BLaER1 (cell line): Measurements from ENCODE around the gene CELF2.

Experiments
- H3K27ac ChIP-seq: shearing (Covaris generic); formaldehyde crosslinking; 2 replicates; pipeline ENCODE4 v1.8.1; 2022
- H3K27me3 ChIP-seq: shearing (Covaris generic); formaldehyde crosslinking; 2 replicates; pipeline ENCODE4 v1.8.1; 2022
- H3K36me3 ChIP-seq: shearing (Covaris generic); formaldehyde crosslinking; 2 replicates; pipeline ENCODE4 v1.8.1; 2022
- H3K4me1 ChIP-seq: shearing (Covaris generic); formaldehyde crosslinking; 2 replicates; pipeline ENCODE4 v1.8.1; 2022
- H3K4me2 ChIP-seq: shearing (Covaris generic); formaldehyde crosslinking; 2 replicates; pipeline ENCODE4 v1.8.1; 2022
- H3K4me3 ChIP-seq: shearing (Covaris generic); formaldehyde crosslinking; 2 replicates; pipeline ENCODE4 v1.8.1; 2022
- H3K9ac ChIP-seq: shearing (Covaris generic); formaldehyde crosslinking; 2 replicates; pipeline ENCODE4 v1.8.1; 2022
- H3K9me3 ChIP-seq: shearing (Covaris generic); formaldehyde crosslinking; 2 replicates; pipeline ENCODE4 v1.8.1; 2022
- H4K20me1 ChIP-seq: shearing (Covaris generic); formaldehyde crosslinking; 2 replicates; pipeline ENCODE4 v1.8.1; 2022
- Cebpa-rat ChIP-seq: shearing (Covaris generic); IDR thresholded peaks from 2 replicates; pipeline ENCODE4 v1.8.1; 2022

Gene CELF2

DNA sequence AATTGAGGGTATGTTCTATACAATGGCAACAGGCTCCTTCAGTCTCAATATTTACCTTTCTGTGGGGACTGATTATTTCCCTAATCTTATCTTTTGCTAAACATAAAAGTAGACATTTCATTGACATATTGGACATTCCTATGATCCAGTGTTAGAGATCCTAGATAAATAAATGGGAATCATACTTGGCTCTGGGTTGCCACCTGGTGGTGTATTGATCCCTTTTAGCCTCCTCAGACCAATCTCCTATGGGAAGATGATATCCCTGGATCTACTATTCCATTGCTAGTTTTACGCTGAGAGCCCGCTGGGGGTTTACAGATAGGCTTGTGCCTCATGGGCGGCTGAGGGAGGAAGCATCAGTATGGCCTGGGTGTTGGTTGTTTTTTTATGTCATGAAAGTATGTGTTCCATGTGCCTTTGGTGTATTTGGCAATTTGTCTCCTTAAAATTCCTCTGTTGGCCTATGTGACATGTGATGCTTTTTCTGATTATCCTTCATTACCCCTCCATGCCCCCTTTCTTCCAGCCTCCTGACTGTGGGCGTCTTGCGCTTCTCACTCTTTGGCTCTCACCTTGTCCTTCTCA is 18.8 kb downstream of the CELF2 start:
- Histone ChIP-seq H4K20me1 (no peaks in the 10 kb centered on the region), H3K9ac (no peak overlapping the region), H3K9me3 (peaks cover 12% of the 10 kb centered on the region), H3K4me2 (no peak overlapping the region), H3K27ac (no peak overlapping the region), H3K27me3 (no peaks in the 10 kb centered on the region), H3K4me3 (no peak overlapping the region), H3K4me1 (no peaks in the 10 kb centered on the region), H3K36me3 (no peaks in the 10 kb centered on the region)
- TF ChIP-seq Cebpa-rat: no peak

- Histone ChIP-seq H3K4me3 (no peak overlapping the region), H3K4me2 (no peak overlapping the region)
- no peak for TF ChIP-seq Cebpa-rat
These were observed 20.3 kb downstream of the CELF2 start for GRCh38 chr10:11037991-11038390.

GRCh38 chr10:11042357-11042756 is 24.7 kb downstream of the CELF2 start:
- Histone ChIP-seq H3K27me3 (no peaks in the 10 kb centered on the region), H3K9ac (no peak overlapping the region), H3K4me3 (no peak overlapping the region), H3K36me3 (no peaks in the 10 kb centered on the region), H3K27ac (no peak overlapping the region), H4K20me1 (no peaks in the 10 kb centered on the region), H3K4me1 (no peaks in the 10 kb centered on the region), H3K9me3 (no peaks in the 10 kb centered on the region), H3K4me2 (no peak overlapping the region)
- no peak for TF ChIP-seq Cebpa-rat

More at GRCh38 chr10:11037991-11038390, 20.3 kb downstream of the CELF2 start:
- Histone ChIP-seq H3K27ac (no peak overlapping the region), H3K27me3 (no peaks in the 10 kb centered on the region), H3K9me3 (peaks cover 12% of the 10 kb centered on the region), H3K4me1 (no peaks in the 10 kb centered on the region), H3K36me3 (no peaks in the 10 kb centered on the region), H3K9ac (no peak overlapping the region), H4K20me1 (no peaks in the 10 kb centered on the region)

DNA sequence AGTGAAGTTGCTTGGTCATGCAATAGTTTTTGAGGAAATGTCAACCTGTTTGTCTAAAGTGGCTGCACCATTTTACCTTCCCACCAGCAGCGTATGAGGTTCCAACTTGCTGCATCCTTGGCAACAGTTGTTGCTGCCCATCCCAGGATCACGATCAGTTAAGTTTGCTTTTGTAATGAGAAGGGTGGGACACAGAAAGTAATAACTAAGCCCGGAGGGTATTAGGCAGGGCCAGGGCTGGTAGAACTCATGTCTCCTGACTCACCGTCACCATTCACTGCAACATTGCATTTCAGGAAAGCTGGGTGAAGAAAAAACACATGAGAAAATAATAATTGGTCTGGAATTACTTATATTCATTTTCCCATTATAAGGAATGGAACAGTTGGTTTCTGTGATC is 25.4 kb downstream of the CELF2 start:
- no peaks in the 10 kb centered on the region for H3K27me3 ChIP-seq

GRCh38 chr10:11043446-11044127 is 25.9 kb downstream of the CELF2 start:
- Histone ChIP-seq H3K4me1 (no peaks in the 10 kb centered on the region), H3K9ac (no peak overlapping the region), H3K36me3 (no peaks in the 10 kb centered on the region), H3K9me3 (no peaks in the 10 kb centered on the region), H3K4me3 (no peak overlapping the region), H3K27ac (no peak overlapping the region), H3K4me2 (no peak overlapping the region), H3K27me3 (no peaks in the 10 kb centered on the region), H4K20me1 (no peaks in the 10 kb centered on the region)
- no peak for TF ChIP-seq Cebpa-rat

More for the DNA sequence above, 25.4 kb downstream of the CELF2 start:
- no peaks in the 10 kb centered on the region for H3K9me3 ChIP-seq
- no peaks in the 10 kb centered on the region for H4K20me1 ChIP-seq
- H3K36me3 ChIP-seq: no peaks in the 10 kb centered on the region
- TF ChIP-seq Cebpa-rat: no peak
- no peak overlapping the region for H3K9ac ChIP-seq
- H3K4me2 ChIP-seq: no peak overlapping the region
- no peak overlapping the region for H3K4me3 ChIP-seq
- no peak overlapping the region for H3K27ac ChIP-seq
- H3K4me1 ChIP-seq: no peaks in the 10 kb centered on the region

GRCh38 chr10:11045487-11045886 is 27.8 kb downstream of the CELF2 start:
- Histone ChIP-seq H3K27ac (no peak overlapping the region), H4K20me1 (no peaks in the 10 kb centered on the region), H3K27me3 (no peaks in the 10 kb centered on the region), H3K9me3 (no peaks in the 10 kb centered on the region), H3K4me3 (no peak overlapping the region), H3K4me2 (no peak overlapping the region), H3K4me1 (no peaks in the 10 kb centered on the region), H3K9ac (no peak overlapping the region), H3K36me3 (no peaks in the 10 kb centered on the region)
- no peak for TF ChIP-seq Cebpa-rat

DNA sequence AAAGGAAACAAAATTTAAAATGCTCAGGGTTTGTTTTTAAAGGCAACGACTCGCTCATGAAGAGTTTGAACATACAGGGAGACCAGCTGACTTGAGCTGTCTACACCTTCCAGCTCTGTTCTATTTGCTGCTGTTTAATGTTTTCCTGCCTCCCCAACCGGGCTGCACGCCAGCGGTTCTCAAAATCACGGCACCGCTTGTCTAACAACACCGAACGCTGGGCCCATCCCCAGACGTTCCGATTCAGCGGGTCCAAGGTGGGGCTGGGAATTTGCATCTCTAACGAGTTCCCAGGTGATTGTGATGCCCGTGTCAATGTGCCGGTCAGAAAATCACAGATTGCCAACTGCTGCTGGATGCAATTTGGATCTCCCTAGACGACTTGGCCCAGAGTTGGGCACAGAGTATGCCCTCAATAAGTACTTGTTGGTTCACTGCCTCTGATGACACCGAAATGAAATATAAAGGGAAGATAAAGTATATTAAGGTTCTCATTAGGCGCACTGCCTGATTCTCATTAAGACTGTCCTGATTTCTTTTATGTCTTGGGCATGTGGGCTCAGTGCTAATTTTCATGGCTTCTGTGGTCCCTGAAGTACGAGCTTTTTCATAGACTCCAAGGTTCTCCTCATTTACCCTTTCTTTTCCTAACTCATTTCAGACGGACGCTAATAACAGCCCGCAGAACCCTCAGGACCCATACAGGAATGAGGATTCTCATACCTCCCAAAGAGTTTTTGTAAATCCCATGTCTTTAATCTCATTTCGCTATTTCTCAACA is 28.5 kb downstream of the CELF2 start:
- H3K27me3 ChIP-seq: no peaks in the 10 kb centered on the region
- no peak overlapping the region for H3K4me3 ChIP-seq
- H3K27ac ChIP-seq: no peak overlapping the region
- TF ChIP-seq Cebpa-rat: no peak
- H3K4me2 ChIP-seq: no peak overlapping the region
- no peaks in the 10 kb centered on the region for H3K9me3 ChIP-seq
- no peak overlapping the region for H3K9ac ChIP-seq
- no peaks in the 10 kb centered on the region for H3K36me3 ChIP-seq
- no peaks in the 10 kb centered on the region for H4K20me1 ChIP-seq
- no peaks in the 10 kb centered on the region for H3K4me1 ChIP-seq

DNA sequence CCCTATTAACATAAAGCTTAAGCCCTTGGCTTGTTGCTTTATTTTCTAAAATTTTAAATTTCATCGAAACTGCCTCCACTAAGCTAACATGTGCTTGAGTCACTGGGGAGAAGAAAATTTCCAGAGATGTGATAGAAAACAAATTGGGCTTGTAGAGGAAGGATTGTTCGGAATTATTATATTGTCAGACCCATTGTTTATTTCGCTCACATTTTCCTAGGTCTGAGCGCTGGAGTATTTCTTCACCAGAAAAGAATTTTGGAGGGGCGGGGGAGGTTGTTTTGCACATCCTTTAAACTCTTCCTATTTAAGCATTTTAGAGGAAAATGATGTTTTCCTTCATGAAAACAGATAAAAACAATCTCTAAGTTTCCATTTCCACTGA is 29.1 kb downstream of the CELF2 start:
- no peaks in the 10 kb centered on the region for H3K27me3 ChIP-seq

DNA sequence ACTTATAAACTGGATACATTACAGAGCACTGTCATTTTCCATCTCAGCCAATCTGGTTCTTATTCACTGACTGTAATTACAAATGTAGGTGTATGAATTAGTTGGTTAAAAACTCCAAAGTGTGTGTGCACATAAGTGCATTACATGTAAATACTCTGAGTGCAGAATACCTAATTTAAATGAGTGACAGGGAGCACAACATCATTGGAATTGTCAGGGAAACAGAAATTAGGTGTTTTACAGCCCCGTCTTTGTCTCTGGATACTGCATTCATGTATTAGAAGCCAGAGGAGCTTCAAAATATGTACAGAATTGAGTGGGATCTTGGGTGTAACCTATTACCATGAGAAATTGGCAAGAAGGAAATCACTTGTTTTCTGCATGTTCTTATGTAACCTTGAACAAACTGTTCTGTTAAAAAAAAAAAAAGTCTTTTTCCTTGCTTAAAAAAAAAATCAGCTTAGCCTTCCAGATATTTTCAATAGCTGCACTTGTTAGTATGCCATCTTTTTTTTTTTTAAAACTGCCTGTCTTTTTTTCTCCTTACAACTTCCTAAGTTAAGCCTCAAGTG is 31.1 kb downstream of the CELF2 start:
- Histone ChIP-seq H3K27ac (no peak overlapping the region), H3K36me3 (no peaks in the 10 kb centered on the region)
- TF ChIP-seq Cebpa-rat: no peak

More for the DNA sequence above, 29.1 kb downstream of the CELF2 start:
- Histone ChIP-seq H3K36me3 (no peaks in the 10 kb centered on the region), H3K9ac (no peak overlapping the region), H3K9me3 (no peaks in the 10 kb centered on the region), H3K4me1 (no peaks in the 10 kb centered on the region), H3K27ac (no peak overlapping the region), H3K4me3 (no peak overlapping the region), H4K20me1 (no peaks in the 10 kb centered on the region), H3K4me2 (no peak overlapping the region)
- TF ChIP-seq Cebpa-rat: no peak

DNA sequence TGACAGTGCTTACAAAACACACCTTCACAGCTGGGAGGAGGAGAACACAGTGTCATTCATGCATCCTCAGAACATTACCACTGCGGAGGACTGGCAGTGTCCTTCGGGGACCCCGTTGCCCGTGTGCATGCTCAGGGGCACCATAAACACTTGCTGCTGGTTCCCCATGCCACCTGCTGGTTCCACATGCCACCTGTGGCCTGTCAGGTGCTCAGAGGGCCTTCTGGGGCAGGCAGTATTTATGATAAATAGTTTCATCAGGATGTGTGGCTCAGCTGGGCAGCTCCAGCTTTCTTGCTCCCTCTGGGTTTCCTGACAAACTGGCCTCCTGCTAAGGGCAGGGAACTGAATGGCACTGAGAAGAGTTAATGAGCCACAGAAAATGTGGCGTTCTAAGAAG is 32.1 kb downstream of the CELF2 start:
- Histone ChIP-seq H3K36me3 (no peaks in the 10 kb centered on the region), H3K4me3 (no peak overlapping the region), H3K27ac (no peak overlapping the region), H3K9me3 (no peaks in the 10 kb centered on the region), H3K4me1 (no peaks in the 10 kb centered on the region), H3K4me2 (no peak overlapping the region), H4K20me1 (no peaks in the 10 kb centered on the region), H3K9ac (no peak overlapping the region), H3K27me3 (no peaks in the 10 kb centered on the region)
- TF ChIP-seq Cebpa-rat: no peak

More for the DNA sequence above, 31.1 kb downstream of the CELF2 start:
- H3K4me1 ChIP-seq: no peaks in the 10 kb centered on the region
- H3K4me2 ChIP-seq: no peak overlapping the region
- H4K20me1 ChIP-seq: no peaks in the 10 kb centered on the region
- H3K9ac ChIP-seq: no peak overlapping the region
- no peaks in the 10 kb centered on the region for H3K27me3 ChIP-seq
- no peaks in the 10 kb centered on the region for H3K9me3 ChIP-seq
- no peak overlapping the region for H3K4me3 ChIP-seq
